ENCODE measurements around the gene KLHL29. TPM values are rescaled to one million over a fixed set of nuclear protein-coding genes. Genes with fewer than 3 reads are reported as not detected.

KLHL29 gene
- total and polyA plus RNA-seq, 2 experiments from 2014 or later: 1.5 to 6.5 TPM

GRCh38 chr2:23595601-23596251 lies 210.7 kb downstream of the KLHL29 start:
- Mint-ChIP-seq H3K4me3 (no peak overlapping the region), H3K9me3 (no peaks in the 10 kb centered on the region), H3K27me3 (ENCODE audit: insufficient read depth, low read depth, poor library complexity) (peaks cover 2% of the 10 kb centered on the region), H3K4me1 (peaks cover 10% of the 10 kb centered on the region), H3K36me3 (ENCODE audit: low read depth) (no peaks in the 10 kb centered on the region), H3K27ac (peak overlapping the region; percentile 67; the same call in 1 of the 2 replicates)
- H3K27me3 ChIP-seq (ENCODE audit: insufficient read depth): no peaks in the 10 kb centered on the region
- no peak overlapping the region for H2AFZ ChIP-seq
- no peaks in the 10 kb centered on the region for H3K36me3 ChIP-seq (ENCODE audit: insufficient read depth)
- no peak overlapping the region for H3K4me3 ChIP-seq
- no peak for DNase-seq (ENCODE audit: low spot score)
- no peaks in the 10 kb centered on the region for H4K20me1 ChIP-seq (replicated peaks; ENCODE audit: insufficient read depth)
- no peaks in the 10 kb centered on the region for H3F3A ChIP-seq (replicated peaks; ENCODE audit: low read depth)
- H3K79me2 ChIP-seq (replicated peaks; ENCODE audit: insufficient read depth): no peaks in the 10 kb centered on the region
- H3K9me2 ChIP-seq (ENCODE audit: insufficient read depth): no peaks in the 10 kb centered on the region
- TF ChIP-seq NANOG (IDR thresholded peaks at IDR 0.05; ENCODE audit: borderline replicate concordance) (no peak), CTCF (conservative IDR thresholded peaks at IDR 0.05; ENCODE audit: low read depth in 2 of 2) (0 out of 4 replicates have a peak, but pooled peaks of 1 of the 2 experiments have one; percentile 28)
- peak; percentile 36 for ATAC-seq
- no peak overlapping the region for H3K4me2 ChIP-seq
- no peak overlapping the region for H3K27ac ChIP-seq (ENCODE audit: low read depth)
- H3K4me1 ChIP-seq (ENCODE audit: insufficient read depth): no peaks in the 10 kb centered on the region

- no peaks in the 10 kb centered on the region for H3K4me1 ChIP-seq (ENCODE audit: insufficient read depth)
- no peaks in the 10 kb centered on the region for H3K36me3 Mint-ChIP-seq (ENCODE audit: low read depth)
- H3K4me3 ChIP-seq: no peak overlapping the region
- H3K4me3 Mint-ChIP-seq: no peak overlapping the region
- H3K4me1 Mint-ChIP-seq: peaks cover 10% of the 10 kb centered on the region
- DNase-seq (ENCODE audit: low spot score): no peak
- peaks cover 2% of the 10 kb centered on the region for H3K27me3 Mint-ChIP-seq (ENCODE audit: insufficient read depth, low read depth, poor library complexity)
- H3K4me2 ChIP-seq: no peak overlapping the region
- no peaks in the 10 kb centered on the region for H3K9me2 ChIP-seq (ENCODE audit: insufficient read depth)
- H3K27ac ChIP-seq (ENCODE audit: low read depth): no peak overlapping the region
- no peaks in the 10 kb centered on the region for H3F3A ChIP-seq (replicated peaks; ENCODE audit: low read depth)
- H3K27me3 ChIP-seq (ENCODE audit: insufficient read depth): no peaks in the 10 kb centered on the region
- no peaks in the 10 kb centered on the region for H3K9me3 Mint-ChIP-seq
- no peaks in the 10 kb centered on the region for H4K20me1 ChIP-seq (replicated peaks; ENCODE audit: insufficient read depth)
- peak overlapping the region; percentile 72; the same call in 1 of the 2 replicates for H3K27ac Mint-ChIP-seq
- no peaks in the 10 kb centered on the region for H3K36me3 ChIP-seq (ENCODE audit: insufficient read depth)
- ATAC-seq: no peak
- H2AFZ ChIP-seq: no peak overlapping the region
- no peaks in the 10 kb centered on the region for H3K79me2 ChIP-seq (replicated peaks; ENCODE audit: insufficient read depth)
- TF ChIP-seq ZNF114 (CRISPR knock-in tag; IDR thresholded peaks at IDR 0.05) (no peak), EZH2 (IDR thresholded peaks at IDR 0.05; ENCODE audit: low read depth, unreplicated experiment) (no peak), NANOG (IDR thresholded peaks at IDR 0.05; ENCODE audit: borderline replicate concordance) (no peak), ETS1 (IDR thresholded peaks at IDR 0.05) (no peak), CTCF (conservative IDR thresholded peaks at IDR 0.05; ENCODE audit: low read depth in 2 of 2) (no peak), POLR2AphosphoS5 (IDR thresholded peaks at IDR 0.05; ENCODE audit: low read depth) (no peak), ZNF462 (CRISPR knock-in tag; IDR thresholded peaks at IDR 0.05) (no peak), JUNB (IDR thresholded peaks at IDR 0.05; ENCODE audit: unreplicated experiment) (no peak), ZNF331 (CRISPR knock-in tag; IDR thresholded peaks at IDR 0.05; ENCODE audit: low read depth) (no peak)
Measured at GRCh38 chr2:23596316-23596885, 211.4 kb downstream of the KLHL29 start.
